Caco-2 (cell line): Measurements from ENCODE around the gene NBAS. TPM values are rescaled to one million over a fixed set of nuclear protein-coding genes. Genes with fewer than 3 reads are reported as not detected.

ENCODE experiments used
- BruUV-seq: library from RNA; stranded (reverse); fragments of 400-500 nt; replicated peaks from 2 replicates; lab custom pipeline; 2021; lab: Mats Ljungman, UMichigan
- CTCF ChIA-PET: fragments of 300-600 bp; sonication (Branson Sonifier 250); formaldehyde crosslinking; loops from one replicate; lab custom pipeline; 2022; ENCODE audit warnings: antibody characterized with exemption; lab: Charles Lee
- POLR2A ChIA-PET: fragments of 300-600 bp; sonication (Branson Sonifier 250); formaldehyde crosslinking; loops from one replicate; lab custom pipeline; 2022; ENCODE audit warnings: antibody characterized with exemption; lab: Charles Lee
- DNase-seq, 2 experiments: peaks; one replicate each; pipeline versions ENCODE4 v3.0.0 to v3.0.0-alpha.2; 2020 to 2022
- H3K27me3 ChIP-seq: replicated peaks from 2 replicates; pipeline ENCODE4 v1.6.0; 2011; ENCODE audit warnings: low read length; ENCODE audit not compliant: control insufficient read depth, insufficient read depth
- H3K36me3 ChIP-seq: 2 replicates; pipeline ENCODE4 v1.5.1; 2011; ENCODE audit warnings: low read length; ENCODE audit not compliant: control insufficient read depth, insufficient read depth
- H3K4me1 ChIP-seq: fragments of 250-450 bp; sonication (Bioruptor Pico); 2 replicates; pipeline ENCODE4 v1.5.1; 2020; ENCODE audit warnings: mild to moderate bottlenecking
- H3K4me3 ChIP-seq: 2 replicates; pipeline ENCODE4 v1.5.1; 2011; ENCODE audit warnings: low read depth, mild to moderate bottlenecking, control low read depth, low read length
- H3K9me3 ChIP-seq: fragments of 250-450 bp; sonication (Bioruptor Pico); 2 replicates; pipeline ENCODE4 v1.5.1; 2020; ENCODE audit warnings: mild to moderate bottlenecking, moderate library complexity
- H3K27ac Mint-ChIP-seq: one replicate; pipeline ENCODE4 v1.8.0; 2022; ENCODE audit warnings: mixed read lengths; ENCODE audit not compliant: unreplicated experiment
- H3K27me3 Mint-ChIP-seq: one replicate; pipeline ENCODE4 v1.8.0; 2022; ENCODE audit warnings: mixed read lengths; ENCODE audit not compliant: insufficient read depth, unreplicated experiment
- H3K36me3 Mint-ChIP-seq: one replicate; pipeline ENCODE4 v1.8.0; 2022; ENCODE audit warnings: mild to moderate bottlenecking, mixed read lengths; ENCODE audit not compliant: insufficient read depth, unreplicated experiment
- H3K4me1 Mint-ChIP-seq: one replicate; pipeline ENCODE4 v1.8.0; 2022; ENCODE audit warnings: low read depth, mixed read lengths; ENCODE audit not compliant: unreplicated experiment
- H3K4me3 Mint-ChIP-seq: one replicate; pipeline ENCODE4 v1.8.0; 2022; ENCODE audit warnings: mild to moderate bottlenecking, moderate library complexity, mixed read lengths; ENCODE audit not compliant: unreplicated experiment
- H3K9me3 Mint-ChIP-seq: one replicate; pipeline ENCODE4 v1.8.0; 2022; ENCODE audit warnings: mixed read lengths; ENCODE audit not compliant: unreplicated experiment
- CTCF ChIP-seq, 2 experiments: fragments of 200-600 bp in 1 of 2; IDR thresholded peaks; 1 replicate in 1 of 2; 2 replicates in 1 of 2; pipeline versions ENCODE4 v1.5.1 to v1.8.0; 2011 to 2022; ENCODE audit warnings: antibody characterized with exemption in 1 of 2, control low read depth in 1 of 2, inconsistent platforms in 1 of 2, low read depth in 1 of 2, low read length in 1 of 2, mild to moderate bottlenecking in 1 of 2, moderate library complexity in 1 of 2; ENCODE audit not compliant: insufficient read depth in 1 of 2, severe bottlenecking in 1 of 2, unreplicated experiment in 1 of 2
- intact Hi-C: fragments of 100-400 bp; cut with micrococcal nuclease; formaldehyde crosslinking; loops from one replicate; pipeline ENCODE4 v1.10.0; 2022; ENCODE audit not compliant: unreplicated experiment
- total RNA-seq: library from RNA; stranded (reverse); gene quantifications from 2 replicates; pipeline ENCODE4 v1.2.3, GENCODE V29; 2022

NBAS gene
- total RNA-seq, 1 experiment from 2014 or later = 31.1 TPM

- no peak for TF ChIP-seq CTCF (IDR thresholded peaks at IDR 0.05; ENCODE audit: insufficient read depth in 1 of 2, low read depth in 1 of 2, low read length in 1 of 2, severe bottlenecking in 1 of 2, unreplicated experiment in 1 of 2)
- Mint-ChIP-seq H3K27me3 (no peaks in the 10 kb centered on the region), H3K4me3 (no peak overlapping the region), H3K9me3 (peaks cover 10% of the 10 kb centered on the region), H3K4me1 (no peaks in the 10 kb centered on the region), H3K27ac (no peak overlapping the region), H3K36me3 (peaks cover 10% of the 10 kb centered on the region)
- CTCF ChIA-PET = no interaction called here
- BruUV-seq = no TSS peak
- Histone ChIP-seq H3K4me3 (no peak overlapping the region), H3K4me1 (no peaks in the 10 kb centered on the region), H3K9me3 (no peaks in the 10 kb centered on the region), H3K27me3 (no peaks in the 10 kb centered on the region), H3K36me3 (no peaks in the 10 kb centered on the region)
- no peak for DNase-seq
- POLR2A ChIA-PET = no interaction called here
- intact Hi-C loops = no loop called here
Measured at GRCh38 chr2:15348636-15349035, 212.5 kb downstream of the NBAS start.

GRCh38 chr2:15348045-15348444, 213.1 kb downstream of the NBAS start:
- Histone ChIP-seq H3K36me3 (no peaks in the 10 kb centered on the region), H3K4me3 (no peak overlapping the region), H3K9me3 (no peaks in the 10 kb centered on the region), H3K4me1 (no peaks in the 10 kb centered on the region), H3K27me3 (no peaks in the 10 kb centered on the region)
- H3K27ac Mint-ChIP-seq = no peak overlapping the region
- no peaks in the 10 kb centered on the region for H3K27me3 Mint-ChIP-seq
- intact Hi-C loops = no loop called here
- POLR2A ChIA-PET = no interaction called here
- BruUV-seq = no TSS peak
- no peaks in the 10 kb centered on the region for H3K4me1 Mint-ChIP-seq
- no peak for TF ChIP-seq CTCF (IDR thresholded peaks at IDR 0.05; ENCODE audit: insufficient read depth in 1 of 2, low read depth in 1 of 2, low read length in 1 of 2, severe bottlenecking in 1 of 2, unreplicated experiment in 1 of 2)
- H3K36me3 Mint-ChIP-seq = peaks cover 10% of the 10 kb centered on the region
- peaks cover 10% of the 10 kb centered on the region for H3K9me3 Mint-ChIP-seq
- H3K4me3 Mint-ChIP-seq = no peak overlapping the region
- DNase-seq = no peak
- CTCF ChIA-PET = no interaction called here

GRCh38 chr2:15346624-15347023, 214.5 kb downstream of the NBAS start:
- Mint-ChIP-seq H3K4me3 (no peak overlapping the region), H3K9me3 (peaks cover 10% of the 10 kb centered on the region), H3K36me3 (peaks cover 10% of the 10 kb centered on the region), H3K27ac (no peak overlapping the region), H3K27me3 (no peaks in the 10 kb centered on the region), H3K4me1 (no peaks in the 10 kb centered on the region)
- BruUV-seq = no TSS peak
- Histone ChIP-seq H3K4me3 (no peak overlapping the region), H3K36me3 (no peaks in the 10 kb centered on the region), H3K9me3 (no peaks in the 10 kb centered on the region), H3K4me1 (no peaks in the 10 kb centered on the region), H3K27me3 (no peaks in the 10 kb centered on the region)
- TF ChIP-seq CTCF (IDR thresholded peaks at IDR 0.05; ENCODE audit: insufficient read depth in 1 of 2, low read depth in 1 of 2, low read length in 1 of 2, severe bottlenecking in 1 of 2, unreplicated experiment in 1 of 2) = no peak
- no peak for DNase-seq
- POLR2A ChIA-PET = no interaction called here
- CTCF ChIA-PET = no interaction called here
- intact Hi-C loops = no loop called here
